ENCODE measurements around the gene RECK. TPM values are rescaled to one million over a fixed set of nuclear protein-coding genes. Genes with fewer than 3 reads are reported as not detected.

The RECK gene
- total RNA-seq, 4 donors from 2014 or later: 2.1 to 9.7 (median 3.7) TPM

DNA sequence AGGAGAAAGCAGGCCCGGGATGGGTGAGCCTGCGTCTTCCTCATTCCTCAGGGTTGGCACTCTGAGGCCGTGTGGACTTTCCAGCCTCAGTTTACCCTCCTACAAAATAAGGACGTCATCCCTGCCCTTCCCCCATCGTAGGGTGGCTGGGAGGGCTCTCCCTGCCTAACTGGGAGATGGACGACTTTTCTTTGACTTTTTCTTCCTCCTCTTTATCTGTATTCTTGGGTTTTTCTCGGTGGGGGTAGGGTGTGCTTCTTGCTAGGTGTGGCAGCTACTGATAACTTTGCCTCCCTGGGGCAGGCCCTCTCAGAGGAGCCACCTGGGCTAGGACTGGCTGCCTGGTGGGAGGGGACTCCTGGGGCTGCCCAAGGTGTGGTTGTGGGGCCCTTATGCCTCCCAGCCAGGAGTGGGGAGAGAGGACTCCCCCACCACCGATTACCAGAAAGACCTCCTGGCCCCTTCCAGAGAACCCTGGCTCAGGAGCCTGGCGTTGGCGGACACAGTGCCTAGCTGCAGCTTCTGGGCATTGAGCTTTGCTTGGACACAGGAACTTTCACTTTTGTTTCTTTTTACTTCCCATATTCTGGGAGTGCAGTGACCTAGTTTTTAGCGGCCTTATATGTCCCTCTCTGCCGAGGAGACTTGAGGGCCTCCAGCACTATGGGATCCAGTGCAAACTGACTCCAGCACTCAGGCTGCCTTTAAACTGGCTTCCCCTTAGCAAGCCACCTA lies 106.0 kb downstream of the RECK start:
- TF ChIP-seq, protein P1, sequence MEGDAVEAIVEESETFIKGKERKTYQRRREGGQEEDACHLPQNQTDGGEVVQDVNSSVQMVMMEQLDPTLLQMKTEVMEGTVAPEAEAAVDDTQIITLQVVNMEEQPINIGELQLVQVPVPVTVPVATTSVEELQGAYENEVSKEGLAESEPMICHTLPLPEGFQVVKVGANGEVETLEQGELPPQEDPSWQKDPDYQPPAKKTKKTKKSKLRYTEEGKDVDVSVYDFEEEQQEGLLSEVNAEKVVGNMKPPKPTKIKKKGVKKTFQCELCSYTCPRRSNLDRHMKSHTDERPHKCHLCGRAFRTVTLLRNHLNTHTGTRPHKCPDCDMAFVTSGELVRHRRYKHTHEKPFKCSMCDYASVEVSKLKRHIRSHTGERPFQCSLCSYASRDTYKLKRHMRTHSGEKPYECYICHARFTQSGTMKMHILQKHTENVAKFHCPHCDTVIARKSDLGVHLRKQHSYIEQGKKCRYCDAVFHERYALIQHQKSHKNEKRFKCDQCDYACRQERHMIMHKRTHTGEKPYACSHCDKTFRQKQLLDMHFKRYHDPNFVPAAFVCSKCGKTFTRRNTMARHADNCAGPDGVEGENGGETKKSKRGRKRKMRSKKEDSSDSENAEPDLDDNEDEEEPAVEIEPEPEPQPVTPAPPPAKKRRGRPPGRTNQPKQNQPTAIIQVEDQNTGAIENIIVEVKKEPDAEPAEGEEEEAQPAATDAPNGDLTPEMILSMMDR (IDR thresholded peaks at IDR 0.05): no peak
- 54 to 60% methylated on average over 12 of the region's 12 CpGs for WGBS, 2 donors
- intact Hi-C loops (cut with DNase I; ENCODE audit: low total_unique reads): no loop called here
- H3K4me3 ChIP-seq (ENCODE audit: low read depth, poor library complexity, severe bottlenecking): no peak overlapping the region
- no peak for DNase-seq (ENCODE audit: low spot score in 2 of 2)

DNA sequence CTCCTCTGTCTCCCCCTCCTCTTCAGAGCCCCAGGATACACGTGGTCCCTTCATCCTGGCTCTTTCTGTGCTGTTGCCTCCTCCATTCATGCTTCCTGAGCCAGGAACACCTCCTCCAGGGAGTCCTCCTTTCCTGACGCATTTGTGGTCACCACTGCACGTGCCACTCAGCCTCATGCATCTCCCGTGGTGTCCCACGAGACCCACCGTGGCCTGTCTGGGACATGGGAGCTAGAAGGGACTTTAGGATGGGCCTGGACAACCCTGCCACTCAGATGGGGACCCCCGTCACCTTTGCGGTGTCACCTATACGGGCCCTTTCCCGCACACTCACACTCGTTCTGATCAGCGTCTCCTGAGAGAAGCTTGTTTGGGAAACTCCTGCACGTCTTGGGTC lies 106.5 kb downstream of the RECK start:
- no peak overlapping the region for H3K4me3 ChIP-seq (ENCODE audit: low read depth, poor library complexity, severe bottlenecking)
- no peak for DNase-seq (ENCODE audit: low spot score in 2 of 2)
- 81 to 82% methylated on average over 12 to 13 of the region's 13 CpGs for WGBS, 2 donors
- TF ChIP-seq POLR2A (IDR thresholded peaks at IDR 0.05): no peak
- TF ChIP-seq, protein P1 (IDR thresholded peaks at IDR 0.05): no peak
- intact Hi-C loops (cut with DNase I; ENCODE audit: low total_unique reads): no loop called here

DNA sequence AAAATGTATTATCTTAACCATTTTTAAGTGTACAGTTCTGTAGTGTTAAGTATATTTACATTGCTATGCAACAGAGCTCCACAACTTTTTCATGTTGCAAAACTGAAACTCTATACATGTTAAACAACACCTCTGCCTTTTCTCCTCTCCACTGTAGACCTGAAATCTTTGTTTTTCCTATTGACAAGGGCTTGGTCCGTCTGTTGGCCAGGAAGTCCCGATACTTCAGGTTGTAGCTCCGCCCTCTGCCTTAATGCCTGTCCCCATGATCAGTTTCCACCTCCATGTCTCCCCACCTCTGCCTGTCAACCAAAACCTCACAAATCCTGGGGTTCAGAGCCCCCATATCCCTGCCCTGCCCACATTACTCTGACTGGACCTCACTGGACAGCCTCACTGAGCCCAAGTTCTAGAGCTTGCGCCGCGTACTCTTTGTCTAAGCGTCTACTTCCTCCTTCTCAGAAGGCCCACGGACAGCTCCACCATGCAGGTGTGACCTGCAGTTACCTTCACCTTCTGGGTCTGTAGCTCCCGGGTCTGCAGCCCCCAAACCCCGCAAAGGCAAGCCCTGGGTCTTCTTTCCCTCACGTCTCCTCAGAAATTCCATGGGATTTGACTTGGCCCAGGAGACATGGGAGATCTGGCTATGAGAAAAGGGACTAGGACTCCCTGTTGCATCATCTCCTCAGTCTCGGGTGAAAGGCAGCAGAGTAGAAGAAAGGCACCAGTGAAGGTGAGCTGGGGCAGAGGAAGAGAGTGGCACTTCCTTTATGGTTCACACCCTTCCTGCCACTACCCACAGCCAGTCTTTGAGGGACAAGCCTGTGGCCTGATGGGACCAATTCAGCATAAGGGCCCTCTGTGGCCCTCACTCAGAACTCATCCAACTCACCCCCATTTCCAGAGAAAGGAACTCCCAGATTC lies 107.9 kb downstream of the RECK start:
- no peak for DNase-seq (ENCODE audit: low spot score in 2 of 2)

DNA sequence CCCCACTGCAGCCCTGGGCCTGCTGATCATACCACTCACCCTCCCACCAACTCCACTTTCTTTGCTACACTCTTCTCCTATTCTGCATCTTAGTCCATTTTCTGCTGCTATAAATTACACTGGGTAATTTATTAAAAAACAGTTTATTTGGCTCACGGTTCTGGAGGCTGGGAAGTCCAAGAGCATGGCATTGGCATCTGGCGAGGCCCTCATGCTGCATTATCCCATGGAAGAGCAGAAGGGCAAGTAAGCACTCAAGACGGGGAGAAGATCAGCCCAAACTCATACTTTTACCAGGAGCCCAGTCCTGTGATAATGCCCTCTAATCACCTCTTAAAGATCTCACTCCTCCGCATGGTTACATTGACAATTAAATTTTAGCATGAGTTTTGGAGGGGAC lies 109.3 kb downstream of the RECK start:
- TF ChIP-seq, protein P1 (IDR thresholded peaks at IDR 0.05): no peak
- no peak for TF ChIP-seq POLR2A (IDR thresholded peaks at IDR 0.05)
- intact Hi-C loops (cut with DNase I; ENCODE audit: low total_unique reads): no loop called here
- H3K4me3 ChIP-seq (ENCODE audit: low read depth, poor library complexity, severe bottlenecking): no peak overlapping the region
- no peak for DNase-seq (ENCODE audit: low spot score in 2 of 2)
- WGBS, 2 donors: 98 to 99% methylated on average over 4 of the region's 4 CpGs

More for the DNA sequence above, 107.9 kb downstream of the RECK start:
- intact Hi-C loops (cut with DNase I; ENCODE audit: low total_unique reads): no loop called here
- 91% methylated on average over 12 of the region's 12 CpGs for WGBS, 2 donors
- H3K4me3 ChIP-seq (ENCODE audit: low read depth, poor library complexity, severe bottlenecking): no peak overlapping the region
- TF ChIP-seq, protein P1 (IDR thresholded peaks at IDR 0.05): no peak
- no peak for TF ChIP-seq POLR2A (IDR thresholded peaks at IDR 0.05)

DNA sequence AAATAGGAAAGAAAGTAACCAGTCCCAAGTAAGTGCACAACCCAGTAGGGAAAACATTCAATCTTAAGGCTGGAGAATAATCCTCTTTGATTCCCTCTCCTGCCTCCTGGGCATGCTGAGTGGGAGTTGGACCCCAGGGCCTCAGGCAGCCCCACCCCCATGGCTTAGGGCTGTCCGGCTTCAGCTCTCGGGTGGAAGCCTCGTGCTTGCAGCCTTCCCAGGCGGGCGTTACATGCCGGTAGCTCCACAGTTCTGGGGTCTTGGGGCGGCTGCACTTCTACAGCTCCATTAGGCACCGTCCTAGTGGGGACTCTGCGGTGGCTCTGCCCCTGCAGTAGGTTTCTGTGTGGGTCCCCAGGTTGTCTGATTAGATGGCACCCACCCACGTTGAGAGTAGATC lies 109.9 kb downstream of the RECK start:
- no peak overlapping the region for H3K4me3 ChIP-seq (ENCODE audit: low read depth, poor library complexity, severe bottlenecking)
- WGBS, 2 donors: 84 to 91% methylated on average over 10 of the region's 10 CpGs
- intact Hi-C loops (cut with DNase I; ENCODE audit: low total_unique reads): no loop called here
- DNase-seq (ENCODE audit: low spot score in 2 of 2): no peak
- TF ChIP-seq, protein P1 (IDR thresholded peaks at IDR 0.05): no peak
- no peak for TF ChIP-seq POLR2A (IDR thresholded peaks at IDR 0.05)

All from lower leg skin (tissue), 4 donors.